ENCODE data around the gene ELL.

ELL gene

GRCh38 chr19:18490728-18491127 lies 31.1 kb downstream of the ELL start:
- DNase-seq (ENCODE audit: low read depth in 2 of 3, low spot score in 1 of 3): no peak

- DNase-seq (ENCODE audit: low read depth in 2 of 3, low spot score in 1 of 3): no peak
Observed at GRCh38 chr19:18489627-18490184, 32.2 kb downstream of the ELL start.

- no peak for DNase-seq (ENCODE audit: low read depth in 2 of 3, low spot score in 1 of 3)
Observed at GRCh38 chr19:18488838-18489626, 32.8 kb downstream of the ELL start.

GRCh38 chr19:18488403-18488723 lies 33.5 kb downstream of the ELL start:
- no peak for DNase-seq (ENCODE audit: low read depth in 2 of 3, low spot score in 1 of 3)

GRCh38 chr19:18487576-18488402 lies 34.1 kb downstream of the ELL start:
- DNase-seq (ENCODE audit: low read depth in 2 of 3, low spot score in 1 of 3): no peak

- DNase-seq (ENCODE audit: low read depth in 2 of 3, low spot score in 1 of 3): no peak
Observed at GRCh38 chr19:18486746-18487145, 35.1 kb downstream of the ELL start.

GRCh38 chr19:18484992-18485391 lies 36.9 kb downstream of the ELL start:
- DNase-seq (ENCODE audit: low read depth in 2 of 3, low spot score in 1 of 3): no peak

- DNase-seq (ENCODE audit: low read depth in 2 of 3, low spot score in 1 of 3): no peak
Observed at GRCh38 chr19:18483119-18483890, 38.6 kb downstream of the ELL start.

GRCh38 chr19:18481505-18482222 lies 40.2 kb downstream of the ELL start:
- DNase-seq (ENCODE audit: low read depth in 2 of 3, low spot score in 1 of 3): peak in 1 of 3 donors; percentile 32

GRCh38 chr19:18480006-18480691 lies 41.7 kb downstream of the ELL start:
- no peak for DNase-seq (ENCODE audit: low read depth in 2 of 3, low spot score in 1 of 3)

- DNase-seq (ENCODE audit: low read depth in 2 of 3, low spot score in 1 of 3): peak; percentile 74 to 80 (median 75)
Observed at GRCh38 chr19:18478545-18479311, 43.1 kb downstream of the ELL start.

GRCh38 chr19:18477974-18478373 lies 43.9 kb downstream of the ELL start:
- DNase-seq (ENCODE audit: low read depth in 2 of 3, low spot score in 1 of 3): no peak

- no peak for DNase-seq (ENCODE audit: low read depth in 2 of 3, low spot score in 1 of 3)
Observed at GRCh38 chr19:18477042-18477779, 44.7 kb downstream of the ELL start.

- DNase-seq (ENCODE audit: low read depth in 2 of 3, low spot score in 1 of 3): no peak
Observed at GRCh38 chr19:18476507-18477041, 45.3 kb downstream of the ELL start.

- DNase-seq (ENCODE audit: low read depth in 2 of 3, low spot score in 1 of 3): no peak
Observed at GRCh38 chr19:18475762-18476331, 46.0 kb downstream of the ELL start.

GRCh38 chr19:18475004-18475453 lies 46.8 kb downstream of the ELL start:
- DNase-seq (ENCODE audit: low read depth in 2 of 3, low spot score in 1 of 3): no peak

- DNase-seq (ENCODE audit: low read depth in 2 of 3, low spot score in 1 of 3): no peak
Observed at GRCh38 chr19:18474366-18474887, 47.4 kb downstream of the ELL start.

GRCh38 chr19:18473706-18474087 lies 48.2 kb downstream of the ELL start:
- no peak for DNase-seq (ENCODE audit: low read depth in 2 of 3, low spot score in 1 of 3)

Measured in stimulated activated CD4-positive, alpha-beta T cell treated with anti-CD3 and anti-CD28 coated beads, Interleukin-12 subunit alpha, Interleukin-12 subunit beta, amount 100 ng/mL, for 48 hours (primary cell).